Measurements from ENCODE around the gene METTL1.
A peak's percentile ranks its signal among the peaks of the same experiment; 100 is the strongest.
"Not testable (repeated sequence)": the region's sequence is repeated elsewhere in the genome, so short reads cannot be mapped to it uniquely, and the experiment has no call there.

Gene METTL1

GRCh38 chr12:57795354-57795753, 23.4 kb upstream of the METTL1 start:
- DNase-seq = no peak

GRCh38 chr12:57793920-57794319, 22.0 kb upstream of the METTL1 start:
- no peak for DNase-seq

GRCh38 chr12:57783861-57784260, 12.0 kb upstream of the METTL1 start:
- no peak for DNase-seq

GRCh38 chr12:57783466-57783801, 11.5 kb upstream of the METTL1 start:
- DNase-seq = no peak

GRCh38 chr12:57782608-57783465, 10.9 kb upstream of the METTL1 start, which contains the start of gene TSFM:
TSFM (plus strand) TSS chr12:57782787; CDS start chr12:57782802, 15 bp downstream.
- peak; percentile 98 to 99 for DNase-seq

- DNase-seq = no peak
Observed at GRCh38 chr12:57782243-57782607, 10.3 kb upstream of the METTL1 start.

- no peak for DNase-seq
Observed at GRCh38 chr12:57781801-57782200, 9.9 kb upstream of the METTL1 start.

- DNase-seq = no peak
Observed at GRCh38 chr12:57781244-57781643, 9.3 kb upstream of the METTL1 start.

GRCh38 chr12:57780284-57780897, 8.5 kb upstream of the METTL1 start:
- no peak for DNase-seq

GRCh38 chr12:57779736-57780135, 7.8 kb upstream of the METTL1 start:
- DNase-seq = no peak

- DNase-seq = no peak
Observed at GRCh38 chr12:57777911-57778310, 6.0 kb upstream of the METTL1 start.

- DNase-seq = no peak
Observed at GRCh38 chr12:57777367-57777766, 5.5 kb upstream of the METTL1 start.

- no peak for DNase-seq
Observed at GRCh38 chr12:57776247-57776587, 4.3 kb upstream of the METTL1 start.

- peak in 1 of 2 experiments; percentile 11 for DNase-seq
Observed at GRCh38 chr12:57775563-57776246, 3.8 kb upstream of the METTL1 start.

- DNase-seq = no peak
Observed at GRCh38 chr12:57775044-57775443, 3.1 kb upstream of the METTL1 start.

- DNase-seq = not testable (repeated sequence)
Observed at GRCh38 chr12:57774634-57775033, 2.7 kb upstream of the METTL1 start.

- no peak for DNase-seq
Observed at GRCh38 chr12:57772429-57773322, 771 bp upstream of the METTL1 start, which contains the start of gene EEF1AKMT3. EEF1AKMT3 (plus strand) TSS chr12:57772614; CDS start chr12:57772725, 111 bp downstream.

- peak in 1 of 2 experiments; percentile 94 for DNase-seq
Observed at GRCh38 chr12:57771236-57771872, 551 bp downstream of the METTL1 start.

GRCh38 chr12:57770734-57771133, 1.2 kb downstream of the METTL1 start:
- no peak for DNase-seq

GRCh38 chr12:57769594-57769993, 2.3 kb downstream of the METTL1 start:
- DNase-seq = no peak

- DNase-seq = no peak
Observed at GRCh38 chr12:57767876-57768275, 4.0 kb downstream of the METTL1 start.

GRCh38 chr12:57767305-57767698, 4.6 kb downstream of the METTL1 start:
- DNase-seq = no peak
